Dedifferentiated amniotic fluid mesenchymal stem cell (primary cell): ENCODE results near the gene ANKRD31.
"Not testable (repeated sequence)": the region's sequence is repeated elsewhere in the genome, so short reads cannot be mapped to it uniquely, and the experiment has no call there.

Experiments used
- DNase-seq: peaks from one replicate; pipeline ENCODE4 v3.0.0-alpha.2; 2016; ENCODE audit errors: extremely low spot score

ANKRD31 gene, protein sequence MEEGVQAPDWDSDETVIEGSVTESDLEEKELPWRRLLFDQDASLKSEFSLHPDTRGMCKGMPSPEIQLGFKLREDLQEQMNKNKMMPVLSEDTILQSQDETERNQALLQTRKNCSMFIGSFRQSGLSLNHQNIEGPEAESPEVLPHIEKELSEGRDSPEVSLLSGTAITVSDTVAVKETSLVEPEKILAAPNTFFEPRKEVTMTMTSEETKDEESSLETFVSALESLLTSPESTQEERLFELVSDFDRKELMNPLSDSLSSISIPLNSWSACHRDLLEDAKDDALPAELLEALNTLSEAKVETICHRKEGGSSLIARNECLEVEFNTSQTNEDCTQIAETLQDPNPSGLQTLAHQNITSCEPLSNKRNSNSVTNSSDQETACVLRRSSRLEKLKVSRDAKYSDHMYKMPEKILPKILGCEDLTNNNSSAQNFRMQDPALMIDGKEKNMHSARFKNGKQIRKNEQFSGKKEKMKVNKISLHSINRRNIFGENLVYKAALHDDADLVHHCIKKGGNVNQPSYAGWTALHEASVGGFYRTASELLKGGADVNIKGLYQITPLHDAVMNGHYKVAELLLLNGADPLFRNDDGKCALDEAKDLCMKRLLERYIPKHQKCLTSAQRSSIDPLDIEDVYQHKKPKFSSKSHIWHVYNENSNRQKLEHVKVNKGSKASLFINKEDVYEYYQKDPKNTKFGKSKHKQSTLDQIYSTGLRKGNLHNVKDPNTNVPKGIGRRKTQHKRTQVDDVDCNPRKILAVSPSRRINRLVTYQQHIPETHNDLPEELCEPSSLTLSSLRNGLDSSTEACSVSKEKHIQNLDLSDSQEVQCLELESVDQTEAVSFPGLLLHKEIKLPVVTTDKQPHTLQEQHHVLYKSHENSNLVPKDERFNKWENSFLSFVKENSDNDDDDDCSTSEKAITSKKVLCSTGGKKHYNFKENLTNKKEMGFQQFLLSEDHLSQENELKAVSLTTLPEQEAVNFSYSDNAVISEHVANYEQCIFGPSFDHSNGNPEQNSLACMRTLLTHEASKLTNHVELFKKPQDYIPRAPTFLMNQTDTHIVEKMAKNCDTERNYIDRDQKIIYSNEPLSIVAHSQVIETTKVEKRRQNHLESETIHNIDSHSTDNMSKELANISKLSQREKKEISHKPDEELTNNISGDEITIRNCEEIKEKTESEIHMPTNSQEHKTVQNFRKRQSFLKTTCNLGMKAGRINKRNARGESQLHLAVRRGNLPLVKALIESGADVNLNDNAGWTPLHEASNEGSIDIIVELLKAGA (N-terminal part only)

DNA sequence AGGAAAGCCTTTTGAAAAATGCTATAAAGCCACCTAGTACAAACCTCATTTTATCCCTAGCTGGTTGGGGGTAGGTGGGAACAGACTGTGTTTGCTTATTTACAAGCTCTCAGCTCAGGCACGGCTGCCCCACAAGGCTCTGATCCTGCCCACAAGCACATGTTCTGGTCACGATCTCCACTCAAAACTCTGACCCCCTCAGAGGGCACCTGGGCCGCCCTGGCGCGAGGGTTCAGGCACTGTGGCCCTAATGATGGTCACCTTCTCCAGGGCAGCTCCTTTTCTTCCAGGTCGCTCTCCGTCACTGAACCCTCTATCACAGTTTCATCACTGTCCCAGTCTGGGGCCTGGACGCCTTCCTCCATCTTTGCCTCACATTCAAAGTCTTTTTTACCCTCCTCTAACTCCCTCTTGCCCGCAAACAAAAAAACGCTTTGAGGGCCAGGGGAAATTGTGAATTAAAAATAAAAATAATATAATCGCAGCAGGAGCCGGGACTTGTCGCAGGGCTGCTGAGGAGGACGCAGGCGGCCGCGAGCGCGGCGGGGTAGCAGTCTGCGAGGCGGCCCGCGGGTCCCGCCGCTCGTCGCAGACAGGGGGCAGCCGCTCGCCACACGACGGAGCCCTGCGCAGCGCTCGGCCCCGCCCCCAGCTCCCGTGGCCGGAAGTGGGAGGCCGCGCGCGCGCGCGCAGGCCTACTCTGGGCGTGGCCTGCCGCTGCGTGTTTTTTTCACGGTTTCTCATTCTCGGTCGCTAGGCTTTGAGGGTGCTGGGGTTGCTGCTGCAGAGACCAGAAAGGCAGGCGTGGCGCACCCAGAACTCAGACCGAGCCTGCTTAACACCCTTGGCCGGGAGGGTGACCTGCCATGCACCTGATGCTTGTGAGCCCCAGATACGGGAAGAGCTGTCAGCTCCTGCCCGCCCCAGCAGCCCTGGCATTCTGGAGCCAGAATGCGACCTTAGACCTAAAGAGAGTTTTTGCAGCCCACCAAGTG is at the start of gene ANKRD31:
TSS of gene ANKRD31 (minus strand) at position 557 of the 995 bp plus-strand sequence. CDS start at position 365, 192 bp downstream.
- peak; percentile 68 for DNase-seq

DNA sequence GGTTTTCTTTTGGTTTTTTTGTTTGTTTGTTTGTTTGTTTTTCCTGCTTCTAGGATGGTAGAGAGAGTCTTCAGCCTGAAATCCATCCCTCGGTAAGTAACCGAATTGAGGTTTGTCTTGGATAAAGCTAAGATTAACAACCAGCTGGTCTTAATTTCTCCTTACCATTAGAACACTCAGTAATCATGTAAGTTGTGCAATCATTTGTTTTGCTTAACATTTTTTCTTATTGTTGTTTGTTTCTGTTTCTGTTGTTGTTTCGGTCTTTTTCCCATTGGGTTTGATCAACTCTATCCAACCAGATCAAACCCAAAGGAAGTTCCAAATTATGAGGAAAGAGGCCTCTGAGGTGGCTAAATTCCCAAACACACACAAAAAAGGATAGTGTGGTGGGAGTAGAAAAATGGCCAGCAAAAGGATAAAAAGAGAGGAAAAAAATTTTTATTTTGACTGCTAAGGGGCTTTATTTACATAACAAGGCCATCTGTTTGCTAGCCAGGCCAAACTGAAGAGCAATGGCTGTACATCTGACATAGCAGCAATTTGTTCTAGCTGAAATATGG is 49.6 kb upstream of the ANKRD31 start:
- no peak for DNase-seq

DNA sequence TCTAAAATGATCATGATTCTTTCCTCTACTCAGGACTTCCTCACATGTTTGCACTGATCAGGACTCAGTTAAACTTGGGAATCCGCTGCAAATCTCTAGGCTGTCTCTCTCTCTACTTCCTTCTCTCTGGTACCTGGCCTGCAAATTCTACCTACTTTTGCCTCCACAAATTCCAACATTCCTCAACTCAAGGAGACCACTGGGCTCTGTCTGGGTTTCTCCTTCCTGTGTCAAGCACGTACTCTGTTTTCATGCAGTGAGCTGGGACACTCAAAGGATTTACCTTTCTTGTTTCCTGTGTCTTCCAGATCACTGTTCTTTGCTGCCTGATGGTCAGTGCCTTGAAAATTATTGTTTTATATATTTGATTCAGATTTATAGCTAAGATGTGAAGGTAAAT is 45.9 kb upstream of the ANKRD31 start:
- no peak for DNase-seq

- DNase-seq: no peak
Observed at GRCh38 chr5:75281716-75282465, 45.2 kb upstream of the ANKRD31 start.

GRCh38 chr5:75279321-75279720 is 42.6 kb upstream of the ANKRD31 start:
- DNase-seq: no peak

GRCh38 chr5:75277463-75277862 is 40.8 kb upstream of the ANKRD31 start:
- DNase-seq: no peak

GRCh38 chr5:75275756-75276155 is 39.1 kb upstream of the ANKRD31 start:
- DNase-seq: no peak

- DNase-seq: no peak
Observed at GRCh38 chr5:75275147-75275546, 38.5 kb upstream of the ANKRD31 start.

DNA sequence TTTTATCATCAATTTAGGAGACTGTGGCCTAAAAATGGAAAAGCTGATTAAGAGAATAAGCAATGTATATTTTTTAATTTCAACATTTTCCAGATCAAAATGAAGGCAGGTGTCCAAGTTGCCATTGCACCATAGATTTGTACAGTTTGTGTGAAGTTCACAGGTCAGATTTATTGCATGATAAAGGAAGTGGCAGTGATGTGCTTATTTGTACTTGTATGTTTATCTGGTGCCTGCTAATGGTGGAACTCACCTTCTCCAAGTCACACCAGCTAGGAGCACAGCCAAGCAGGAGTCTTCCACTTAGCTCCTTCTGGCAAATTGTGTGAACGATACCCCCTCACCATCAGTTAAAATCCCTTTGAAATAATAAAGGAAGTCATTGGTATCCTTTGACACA is 37.8 kb upstream of the ANKRD31 start:
- no peak for DNase-seq

GRCh38 chr5:75270605-75271004 is 33.9 kb upstream of the ANKRD31 start:
- not testable (repeated sequence) for DNase-seq

GRCh38 chr5:75265731-75266130 is 29.1 kb upstream of the ANKRD31 start:
- DNase-seq: peak; percentile 31

DNA sequence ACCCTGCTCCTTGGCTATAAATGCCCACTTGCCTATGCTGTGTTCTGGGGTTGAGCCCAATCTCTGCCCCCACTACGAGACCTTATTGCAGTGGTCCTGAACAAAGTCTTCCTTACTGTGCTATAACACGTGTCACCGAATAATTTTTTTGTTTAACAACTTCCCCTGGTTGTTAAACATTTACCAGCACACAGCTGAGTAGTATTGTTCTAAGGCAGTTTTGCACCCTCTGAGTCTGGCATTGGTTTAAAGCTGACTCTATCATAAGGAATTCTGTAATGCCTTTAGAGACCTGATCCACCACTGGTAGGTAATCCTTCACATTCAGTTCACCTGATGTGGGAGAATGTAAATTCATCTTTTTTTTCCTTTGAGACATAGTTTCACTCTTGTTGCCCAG is 25.6 kb upstream of the ANKRD31 start:
- DNase-seq: no peak

GRCh38 chr5:75260708-75261107 is 24.0 kb upstream of the ANKRD31 start:
- DNase-seq: no peak

GRCh38 chr5:75250452-75250851 is 13.8 kb upstream of the ANKRD31 start:
- not testable (repeated sequence) for DNase-seq

GRCh38 chr5:75245023-75245422 is 8.3 kb upstream of the ANKRD31 start:
- no peak for DNase-seq

DNA sequence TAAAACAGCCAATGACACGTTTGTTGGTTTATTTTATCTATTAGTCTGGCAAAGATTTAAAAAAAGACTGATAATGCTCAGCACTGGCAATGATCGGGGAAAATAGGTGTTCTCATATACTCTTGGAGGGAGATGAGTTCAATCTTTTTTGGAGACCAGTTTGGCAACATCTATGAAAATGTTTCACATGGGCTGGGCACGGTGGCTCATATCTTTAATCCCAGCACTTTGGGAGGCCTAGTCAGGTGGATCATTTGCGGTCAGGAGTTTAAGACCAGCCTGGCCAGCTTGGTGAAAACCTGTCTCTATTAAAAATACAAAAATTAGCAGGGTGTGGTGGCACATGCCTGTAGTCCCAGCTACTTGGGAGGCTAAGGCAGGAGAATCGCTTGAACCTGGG is 6.8 kb upstream of the ANKRD31 start:
- no peak for DNase-seq

DNA sequence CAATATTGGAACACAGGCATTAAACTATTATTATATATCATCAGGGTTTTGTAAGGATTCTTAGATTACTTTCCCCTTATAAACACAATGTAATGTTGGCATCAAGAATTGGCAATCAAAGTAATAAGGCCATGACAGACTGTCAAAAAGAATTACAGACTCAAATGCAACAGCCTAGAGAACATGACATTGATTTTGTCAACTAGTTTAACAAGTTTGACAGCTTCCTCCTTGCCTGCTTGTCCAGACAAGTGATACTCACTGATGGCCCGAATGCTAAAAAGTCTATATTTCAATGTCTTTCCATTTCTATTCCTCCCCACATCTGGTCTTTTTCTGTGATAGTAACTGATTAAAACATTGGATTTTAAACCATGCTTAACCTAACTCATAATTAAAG is 6.4 kb upstream of the ANKRD31 start:
- DNase-seq: no peak

- DNase-seq: no peak
Observed at GRCh38 chr5:75242067-75242466, 5.4 kb upstream of the ANKRD31 start.

GRCh38 chr5:75239681-75240080 is 3.0 kb upstream of the ANKRD31 start:
- no peak for DNase-seq

- DNase-seq: no peak
Observed at GRCh38 chr5:75235711-75236110, 967 bp downstream of the ANKRD31 start.
